Lung (tissue), 12 donors: ENCODE measurements around the gene SLC23A3. TPM values are rescaled to one million over a fixed set of nuclear protein-coding genes. Genes with fewer than 3 reads are reported as not detected.

Experiments used
- ATAC-seq: fragments of 200-7000 bp; cut with Tn5 transposase; one replicate; pipeline ENCODE4 v1.9.1; 2020; ENCODE audit warnings: moderate number of reproducible peaks; ENCODE audit not compliant: insufficient read depth, low FRiP score
- DNase-seq, 3 donors: peaks; one replicate each; pipeline ENCODE4 v3.0.0-alpha.2; 2013 to 2017
- H3K27ac ChIP-seq, 2 donors: one replicate each; pipeline ENCODE4 v1.5.1; 2013; ENCODE audit warnings: mild to moderate bottlenecking in 2 of 2, moderate library complexity in 2 of 2, control low read depth in 1 of 2, inconsistent platforms in 1 of 2, low read depth in 1 of 2, low read length in 1 of 2
- H3K27me3 ChIP-seq, 3 donors: one replicate each; pipeline ENCODE4 v1.5.1; 2013; ENCODE audit warnings: low read length in 2 of 3; ENCODE audit not compliant: control insufficient read depth in 3 of 3, insufficient read depth in 3 of 3
- H3K36me3 ChIP-seq, 4 donors: one replicate each; pipeline ENCODE4 v1.5.1; 2013; ENCODE audit warnings: low read length in 4 of 4, mild to moderate bottlenecking in 1 of 4, moderate library complexity in 1 of 4; ENCODE audit not compliant: control insufficient read depth in 4 of 4, insufficient read depth in 4 of 4
- H3K4me1 ChIP-seq, 5 donors: one replicate each; pipeline ENCODE4 v1.5.1; 2013; ENCODE audit warnings: low read length in 5 of 5, mild to moderate bottlenecking in 2 of 5, moderate library complexity in 1 of 5; ENCODE audit not compliant: control insufficient read depth in 5 of 5, insufficient read depth in 5 of 5
- H3K4me3 ChIP-seq: one replicate; pipeline ENCODE4 v1.5.1; 2013; ENCODE audit warnings: mild to moderate bottlenecking, control low read depth, moderate library complexity
- H3K9ac ChIP-seq, 2 donors: one replicate each; pipeline ENCODE4 v1.5.1; 2013; ENCODE audit warnings: low read length in 2 of 2, control low read depth in 1 of 2; ENCODE audit not compliant: insufficient read depth in 1 of 2
- H3K9me3 ChIP-seq, 4 donors: one replicate each; pipeline ENCODE4 v1.5.1; 2013; ENCODE audit warnings: low read length in 3 of 4, mild to moderate bottlenecking in 1 of 4, moderate library complexity in 1 of 4; ENCODE audit not compliant: control insufficient read depth in 4 of 4, insufficient read depth in 3 of 4
- CTCF ChIP-seq: IDR thresholded peaks from 2 replicates; pipeline ENCODE4 v1.5.1; 2012; ENCODE audit warnings: mild to moderate bottlenecking; ENCODE audit errors: control extremely low read depth, extremely low read depth
- WGBS, 2 donors: extraction: QIAGEN DNeasy Blood & Tissue Kit; methylation state at CpG; one replicate each; pipeline ENCODE4 v1.1.7; 2013; 5-methylcytosine and 5-hydroxymethylcytosine counted together
- polyA plus RNA-seq, 2 donors: library from polyadenylated mRNA; stranded (reverse); fragments of 200-250 nt; gene quantifications; one replicate each; pipeline ENCODE4 v1.2.1, GENCODE V29; 2013
- total RNA-seq, 2 donors: library from RNA; depleted of rRNA in 1 of 2; stranded (reverse); fragments of >200 nt in 1 of 2; gene quantifications; one replicate each; pipeline ENCODE4 v1.2.1, GENCODE V29; 2014 to 2021
- donor health status: control.
- donor health status: control.
- donor health status: Bipolar disorder and iron deficiency.
- donor health status: healthy.
- donor health status: DM: yes; HTN: yes; CAD: no.

Gene SLC23A3
- total and polyA plus RNA-seq, 4 donors: 0.80 to 2.5 (median 1.9) TPM

DNA sequence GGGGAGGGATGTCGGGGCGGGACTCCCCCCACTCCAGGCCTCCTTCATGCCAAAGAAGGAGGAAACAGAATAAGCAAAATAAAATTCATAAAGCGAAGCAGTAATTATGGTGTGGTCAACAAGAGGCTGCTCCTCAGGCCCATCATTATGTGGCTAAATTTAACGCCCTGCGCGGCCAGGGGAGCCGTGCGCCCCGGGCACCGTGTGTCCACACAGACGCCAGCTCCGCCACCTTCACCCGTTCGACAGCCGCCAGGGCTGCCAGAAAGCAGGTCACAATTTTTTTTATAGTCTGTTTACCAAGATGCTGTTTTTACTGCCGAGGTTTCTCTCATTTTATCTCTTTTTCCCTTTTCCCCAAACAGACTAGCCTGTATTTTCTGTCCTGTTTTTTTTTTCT is 40.2 kb downstream of the SLC23A3 start:
- no peak for ATAC-seq
- H3K27me3 ChIP-seq: no peaks in the 10 kb centered on the region
- no peak for DNase-seq
- H3K4me3 ChIP-seq: no peak overlapping the region
- no peaks in the 10 kb centered on the region for H3K9me3 ChIP-seq
- H3K36me3 ChIP-seq: peaks cover 0 to 2% (median 0%) of the 10 kb centered on the region in 4 donors
- 96 to 98% methylated on average over 16 of the region's 16 CpGs for WGBS, 2 donors
- no peak overlapping the region for H3K27ac ChIP-seq
- H3K4me1 ChIP-seq: peaks cover 0 to 11% (median 6%) of the 10 kb centered on the region in 5 donors
- no peak for TF ChIP-seq CTCF
- no peak overlapping the region for H3K9ac ChIP-seq

- no peak overlapping the region for H3K4me3 ChIP-seq
- no peak for TF ChIP-seq CTCF
- H3K27ac ChIP-seq: no peak overlapping the region
- H3K27me3 ChIP-seq: no peaks in the 10 kb centered on the region
- WGBS, 2 donors: 32 to 54% methylated on average over 7 of the region's 7 CpGs
- no peaks in the 10 kb centered on the region for H3K9me3 ChIP-seq
- ATAC-seq (no peak), DNase-seq (no peak)
- H3K9ac ChIP-seq: no peak overlapping the region
- H3K4me1 ChIP-seq: peaks cover 0 to 19% (median 13%) of the 10 kb centered on the region in 5 donors
- peaks cover 0 to 2% (median 0%) of the 10 kb centered on the region in 4 donors for H3K36me3 ChIP-seq
Observed at GRCh38 chr2:219128396-219128795, 41.4 kb downstream of the SLC23A3 start.

GRCh38 chr2:219127037-219127635 is 42.7 kb downstream of the SLC23A3 start:
- Histone ChIP-seq H3K36me3 (peaks cover 0 to 2% (median 0%) of the 10 kb centered on the region in 4 donors), H3K4me3 (no peak overlapping the region), H3K4me1 (peaks cover 0 to 23% (median 13%) of the 10 kb centered on the region in 5 donors), H3K9me3 (no peaks in the 10 kb centered on the region), H3K9ac (no peak overlapping the region), H3K27me3 (no peaks in the 10 kb centered on the region), H3K27ac (no peak overlapping the region)
- 69 to 82% methylated on average over 2 of the region's 2 CpGs for WGBS, 2 donors
- DNase-seq (no peak), ATAC-seq (no peak)
- TF ChIP-seq CTCF: no peak

DNA sequence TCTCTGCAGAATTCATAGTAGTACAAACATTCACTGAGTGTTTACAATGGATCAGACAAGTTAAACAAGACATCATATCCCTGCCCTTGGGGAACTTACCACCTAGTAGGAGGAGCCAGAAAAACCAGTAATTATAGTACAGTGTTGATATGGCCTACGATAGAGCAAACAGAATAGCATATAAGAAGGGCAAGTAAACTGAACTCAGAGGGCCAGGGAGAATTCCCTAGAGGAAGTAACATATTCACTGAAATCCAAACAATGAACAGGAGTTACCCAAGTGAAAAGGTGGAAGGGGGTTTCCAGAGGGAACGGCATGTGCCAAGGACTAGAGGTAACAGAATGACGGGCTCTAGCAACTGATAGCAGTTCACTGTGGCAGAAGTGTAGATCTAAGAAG is 43.3 kb downstream of the SLC23A3 start:
- Histone ChIP-seq H3K27ac (no peak overlapping the region), H3K4me3 (no peak overlapping the region), H3K9me3 (no peaks in the 10 kb centered on the region), H3K4me1 (peaks cover 0 to 23% (median 13%) of the 10 kb centered on the region in 5 donors), H3K9ac (no peak overlapping the region), H3K36me3 (peaks cover 0 to 2% (median 0%) of the 10 kb centered on the region in 4 donors), H3K27me3 (no peaks in the 10 kb centered on the region)
- ATAC-seq (no peak), DNase-seq (no peak)
- 46 to 71% methylated on average over 3 of the region's 3 CpGs for WGBS, 2 donors
- TF ChIP-seq CTCF: no peak
